Trophoblast cell (in vitro differentiated cells and primary cell): Measurements from ENCODE around the gene RPL10A.

Experiments
- DNase-seq, 2 donors: peaks; one replicate each; pipeline ENCODE4 v3.0.0-alpha.2; 2016
- H2AFZ ChIP-seq: 2 replicates; pipeline ENCODE4 v1.6.1; 2013; ENCODE audit warnings: low read length, moderate library complexity, mild to moderate bottlenecking; ENCODE audit not compliant: insufficient read depth, poor library complexity
- H2AK5ac ChIP-seq: 2 replicates; pipeline ENCODE4 v1.6.1; 2013; ENCODE audit warnings: mild to moderate bottlenecking, low read length
- H2BK120ac ChIP-seq: 2 replicates; pipeline ENCODE4 v1.6.1; 2013; ENCODE audit warnings: low read length, mild to moderate bottlenecking, moderate library complexity; ENCODE audit not compliant: insufficient read depth, poor library complexity
- H2BK12ac ChIP-seq: 2 replicates; pipeline ENCODE4 v1.6.1; 2013; ENCODE audit warnings: mild to moderate bottlenecking, low read length, moderate library complexity
- H2BK5ac ChIP-seq: 2 replicates; pipeline ENCODE4 v1.6.1; 2013; ENCODE audit warnings: low read length, low read depth, moderate library complexity, mild to moderate bottlenecking; ENCODE audit not compliant: poor library complexity
- H3K14ac ChIP-seq: 2 replicates; pipeline ENCODE4 v1.6.1; 2013; ENCODE audit warnings: mild to moderate bottlenecking, low read length
- H3K18ac ChIP-seq: 2 replicates; pipeline ENCODE4 v1.6.1; 2013; ENCODE audit warnings: mild to moderate bottlenecking, low read length
- H3K23ac ChIP-seq: 2 replicates; pipeline ENCODE4 v1.6.1; 2013; ENCODE audit warnings: low read length
- H3K27ac ChIP-seq: 2 replicates; pipeline ENCODE4 v1.5.1; 2013; ENCODE audit warnings: low read depth, mild to moderate bottlenecking, inconsistent platforms, low read length, moderate library complexity
- H3K27me3 ChIP-seq: 2 replicates; pipeline ENCODE4 v1.6.1; 2013; ENCODE audit warnings: inconsistent platforms, mild to moderate bottlenecking, low read length, moderate library complexity; ENCODE audit not compliant: insufficient read depth
- H3K36me3 ChIP-seq, 2 experiments: 1 replicate in 1 of 2; 2 replicates in 1 of 2; pipeline ENCODE4 v1.6.1; 2013; ENCODE audit warnings: low read length in 2 of 2, mild to moderate bottlenecking in 2 of 2, moderate library complexity in 1 of 2; ENCODE audit not compliant: insufficient read depth in 2 of 2, control insufficient read depth in 1 of 2
- H3K4ac ChIP-seq: 2 replicates; pipeline ENCODE4 v1.6.1; 2013; ENCODE audit warnings: low read depth, mild to moderate bottlenecking, low read length, moderate library complexity
- H3K4me1 ChIP-seq, 2 experiments: 1 replicate in 1 of 2; 2 replicates in 1 of 2; pipeline ENCODE4 v1.6.1; 2013; ENCODE audit warnings: low read length in 2 of 2, mild to moderate bottlenecking in 2 of 2, moderate library complexity in 1 of 2; ENCODE audit not compliant: insufficient read depth in 2 of 2, control insufficient read depth in 1 of 2
- H3K4me2 ChIP-seq: 2 replicates; pipeline ENCODE4 v1.6.1; 2013; ENCODE audit warnings: inconsistent platforms, mild to moderate bottlenecking, low read length, moderate library complexity
- H3K4me3 ChIP-seq: 2 replicates; pipeline ENCODE4 v1.5.1; 2013; ENCODE audit warnings: mild to moderate bottlenecking, low read depth, low read length, inconsistent platforms
- H3K79me1 ChIP-seq: one replicate; pipeline ENCODE4 v1.6.1; 2013; ENCODE audit warnings: low read length
- H3K79me2 ChIP-seq: 2 replicates; pipeline ENCODE4 v1.6.1; 2013; ENCODE audit warnings: low read length, mild to moderate bottlenecking; ENCODE audit not compliant: control insufficient read depth, insufficient read depth, poor library complexity
- H3K9ac ChIP-seq: 2 replicates; pipeline ENCODE4 v1.6.1; 2013; ENCODE audit warnings: mild to moderate bottlenecking, low read length
- H3K9me3 ChIP-seq: 2 replicates; pipeline ENCODE4 v1.6.1; 2013; ENCODE audit warnings: low read depth, mild to moderate bottlenecking, control low read depth, inconsistent platforms, low read length; ENCODE audit not compliant: insufficient read depth
- H4K12ac ChIP-seq: 2 replicates; pipeline ENCODE4 v1.6.1; 2013; ENCODE audit warnings: low read depth, mild to moderate bottlenecking, low read length, moderate library complexity
- H4K8ac ChIP-seq: 2 replicates; pipeline ENCODE4 v1.6.1; 2013; ENCODE audit warnings: low read depth, mild to moderate bottlenecking, low read length, moderate library complexity
- H4K91ac ChIP-seq: one replicate; pipeline ENCODE4 v1.6.1; 2013; ENCODE audit warnings: low read depth, mild to moderate bottlenecking, low read length, moderate library complexity
- WGBS: extraction: QIAGEN DNeasy Blood & Tissue Kit; methylation state at CpG from one replicate; pipeline ENCODE4 v1.1.7; 2013; ENCODE audit warnings: missing lambda C conversion rate; ENCODE audit not compliant: insufficient read length, insufficient coverage; ENCODE audit errors: extremely low coverage; 5-methylcytosine and 5-hydroxymethylcytosine counted together

The RPL10A gene

DNA sequence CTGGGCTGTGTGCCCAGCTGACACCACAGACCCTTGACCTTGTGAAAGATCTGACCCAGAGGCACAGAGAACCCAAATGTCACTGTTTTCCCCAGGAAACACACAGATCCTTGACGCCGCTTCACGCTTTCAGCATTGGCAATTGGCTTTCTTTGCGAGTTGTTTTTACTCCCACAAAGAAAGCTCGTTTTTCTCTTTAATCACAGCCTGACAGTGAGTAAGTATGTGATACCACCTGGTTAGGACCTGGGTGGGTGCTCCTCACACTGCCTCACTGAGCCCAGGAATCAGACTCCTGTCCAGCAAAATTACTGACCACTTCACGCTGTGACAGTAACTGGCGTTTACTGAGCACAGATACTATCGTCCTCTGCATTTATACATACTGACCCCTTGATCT is 13.0 kb downstream of the RPL10A start:
- Histone ChIP-seq H3K9me3 (peaks cover 2% of the 10 kb centered on the region), H2BK5ac (no peak overlapping the region), H3K27ac (no peak overlapping the region), H4K91ac (no peak overlapping the region), H2AK5ac (no peak overlapping the region), H2BK12ac (no peak overlapping the region), H2AFZ (no peak overlapping the region), H3K79me1 (peaks cover 23% of the 10 kb centered on the region), H3K36me3 (peaks cover 76 to 85% of the 10 kb centered on the region in 2 experiments), H3K4me1 (peaks cover 22% of the 10 kb centered on the region in 2 experiments), H3K14ac (no peak overlapping the region), H3K4me2 (no peak overlapping the region), H3K23ac (no peak overlapping the region), H3K79me2 (peaks cover 24% of the 10 kb centered on the region), H2BK120ac (no peak overlapping the region), H4K8ac (no peak overlapping the region), H3K4ac (no peak overlapping the region), H4K12ac (no peak overlapping the region), H3K27me3 (no peaks in the 10 kb centered on the region), H3K4me3 (no peak overlapping the region), H3K9ac (no peak overlapping the region), H3K18ac (no peak overlapping the region)
- no CpG with 5 or more reads among the region's 8 CpGs for WGBS
- no peak for DNase-seq

DNA sequence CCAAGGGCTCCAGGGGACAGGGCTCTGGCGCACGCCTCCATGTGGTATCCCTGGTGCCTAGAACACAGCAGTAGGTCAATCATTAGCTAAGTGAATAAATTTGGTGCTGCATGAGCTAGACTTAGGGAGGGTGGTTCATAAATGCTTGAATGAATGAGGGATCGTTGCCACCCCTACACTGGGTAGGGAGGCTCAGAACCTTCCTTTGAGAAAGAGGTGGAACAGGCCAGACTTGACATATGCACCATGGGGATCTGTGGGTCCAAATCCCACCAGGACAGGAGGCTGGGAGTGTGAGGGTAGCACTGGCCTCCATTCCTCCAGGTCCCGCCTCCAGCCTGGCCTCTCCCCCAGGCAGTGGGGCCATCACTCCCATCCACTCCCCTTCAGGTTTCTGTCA is 14.9 kb downstream of the RPL10A start:
- H3K18ac ChIP-seq = no peak overlapping the region
- H3K9ac ChIP-seq = no peak overlapping the region
- no peak overlapping the region for H2AK5ac ChIP-seq
- H4K91ac ChIP-seq = no peak overlapping the region
- no peak overlapping the region for H4K8ac ChIP-seq
- no peak overlapping the region for H2AFZ ChIP-seq
- no peaks in the 10 kb centered on the region for H3K27me3 ChIP-seq
- H3K36me3 ChIP-seq = peaks cover 62 to 69% of the 10 kb centered on the region in 2 experiments
- peaks cover 36% of the 10 kb centered on the region for H3K79me1 ChIP-seq
- WGBS = no CpG with 5 or more reads among the region's 4 CpGs
- H3K27ac ChIP-seq = no peak overlapping the region
- H3K79me2 ChIP-seq = peaks cover 29% of the 10 kb centered on the region
- no peak overlapping the region for H3K23ac ChIP-seq
- H2BK5ac ChIP-seq = no peak overlapping the region
- peaks cover 2% of the 10 kb centered on the region for H3K9me3 ChIP-seq
- no peak overlapping the region for H2BK120ac ChIP-seq
- H4K12ac ChIP-seq = no peak overlapping the region
- H2BK12ac ChIP-seq = no peak overlapping the region
- H3K4me2 ChIP-seq = no peak overlapping the region
- peak overlapping the region; percentile 4 for H3K4ac ChIP-seq
- DNase-seq = no peak
- no peak overlapping the region for H3K4me3 ChIP-seq
- H3K4me1 ChIP-seq = peaks cover 34 to 38% of the 10 kb centered on the region in 2 experiments
- no peak overlapping the region for H3K14ac ChIP-seq

DNA sequence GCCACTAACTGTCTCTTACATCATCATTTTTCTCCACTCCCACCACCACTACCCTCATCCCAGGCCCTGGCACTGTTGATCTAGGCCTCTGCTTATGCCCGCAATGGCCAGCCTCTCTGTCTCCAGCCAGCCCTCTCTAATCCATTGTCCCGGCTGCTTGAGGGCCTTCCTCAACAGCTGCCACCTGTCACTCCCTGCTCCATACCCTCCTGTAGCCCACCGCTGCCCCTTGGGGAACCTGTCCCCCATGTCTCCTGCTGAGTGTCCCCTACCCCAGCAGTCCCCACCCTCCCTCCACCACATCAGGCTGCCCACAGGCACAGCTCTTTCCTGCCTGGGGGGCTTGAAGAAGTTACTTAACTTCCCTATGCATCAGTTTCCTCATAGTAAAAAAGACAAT is 15.3 kb downstream of the RPL10A start:
- H3K36me3 ChIP-seq = peaks cover 58 to 65% of the 10 kb centered on the region in 2 experiments
- H2BK120ac ChIP-seq = no peak overlapping the region

DNA sequence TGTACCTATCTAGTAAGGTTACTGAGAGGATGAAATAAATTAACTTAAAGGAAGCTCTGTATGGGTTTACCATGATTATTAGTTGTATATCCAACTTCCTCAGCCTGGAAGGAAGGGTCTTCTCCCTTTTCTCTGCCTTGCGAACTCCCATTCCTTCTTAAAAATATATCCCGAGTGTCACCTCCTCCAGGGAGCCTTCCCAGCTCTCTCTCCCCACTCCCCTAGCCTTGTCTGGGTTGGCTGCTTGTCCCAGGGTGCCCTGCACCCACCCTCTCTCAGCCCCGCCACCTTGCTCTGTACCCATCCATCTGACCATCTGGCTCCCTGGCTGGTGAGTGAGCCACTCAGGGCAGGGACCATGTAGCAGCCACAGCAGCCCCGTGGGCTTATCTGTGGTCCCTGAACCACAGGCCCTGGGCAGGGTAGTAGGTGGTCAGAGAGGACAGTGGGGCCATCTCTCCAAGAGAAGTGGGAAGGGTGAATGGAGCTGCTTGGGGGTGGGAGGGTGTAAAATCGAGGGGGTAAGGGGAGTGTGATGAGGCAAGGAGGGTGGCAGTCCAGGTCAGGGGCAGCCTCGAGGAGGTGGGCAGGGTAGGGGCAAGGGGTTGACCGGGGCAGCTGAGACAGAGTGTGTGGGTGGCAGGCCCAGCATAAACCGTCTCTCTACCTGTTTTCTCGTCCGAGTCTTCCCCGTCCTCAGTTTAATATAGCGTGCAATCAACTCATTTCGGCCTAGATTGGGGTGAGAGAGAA is 15.9 kb downstream of the RPL10A start:
- Histone ChIP-seq H2AK5ac (peak overlapping the region; percentile 51), H3K79me1 (peaks cover 39% of the 10 kb centered on the region), H3K4ac (peak overlapping the region; percentile 82), H3K36me3 (peaks cover 54 to 60% of the 10 kb centered on the region in 2 experiments), H3K23ac (no peak overlapping the region), H4K91ac (peak overlapping the region; percentile 98), H3K27ac (peak overlapping the region; percentile 5), H4K8ac (peak overlapping the region; percentile 62), H2BK120ac (peak overlapping the region; percentile 93), H3K4me2 (no peak overlapping the region), H4K12ac (no peak overlapping the region), H3K79me2 (peaks cover 32% of the 10 kb centered on the region), H3K4me1 (peaks cover 38 to 42% of the 10 kb centered on the region in 2 experiments), H3K14ac (peak overlapping the region; percentile 37), H2BK12ac (peak overlapping the region; percentile 15), H2AFZ (no peak overlapping the region), H2BK5ac (peak overlapping the region; percentile 73), H3K27me3 (no peaks in the 10 kb centered on the region), H3K9ac (no peak overlapping the region), H3K18ac (peak overlapping the region; percentile 92), H3K9me3 (no peaks in the 10 kb centered on the region), H3K4me3 (no peak overlapping the region)
- DNase-seq = no peak
- WGBS = no CpG with 5 or more reads among the region's 13 CpGs

More for the DNA sequence above, 15.3 kb downstream of the RPL10A start:
- peaks cover 32% of the 10 kb centered on the region for H3K79me2 ChIP-seq
- H4K8ac ChIP-seq = no peak overlapping the region
- no peak overlapping the region for H3K14ac ChIP-seq
- H3K4me1 ChIP-seq = peaks cover 38 to 42% of the 10 kb centered on the region in 2 experiments
- WGBS = no CpG with 5 or more reads among the region's 3 CpGs
- DNase-seq = no peak
- no peak overlapping the region for H2BK12ac ChIP-seq
- no peak overlapping the region for H4K12ac ChIP-seq
- H3K9ac ChIP-seq = no peak overlapping the region
- H3K4me3 ChIP-seq = no peak overlapping the region
- H3K79me1 ChIP-seq = peaks cover 39% of the 10 kb centered on the region
- no peak overlapping the region for H2AK5ac ChIP-seq
- no peak overlapping the region for H3K27ac ChIP-seq
- no peak overlapping the region for H2AFZ ChIP-seq
- H3K23ac ChIP-seq = no peak overlapping the region
- peak overlapping the region; percentile 4 for H3K4ac ChIP-seq
- H3K18ac ChIP-seq = no peak overlapping the region
- H3K9me3 ChIP-seq = peaks cover under 1% of the 10 kb centered on the region
- H2BK5ac ChIP-seq = no peak overlapping the region
- no peaks in the 10 kb centered on the region for H3K27me3 ChIP-seq
- no peak overlapping the region for H3K4me2 ChIP-seq
- H4K91ac ChIP-seq = no peak overlapping the region
